Gastroesophageal sphincter (tissue), 4 donors: ENCODE data around the gene PDE12. TPM values are rescaled to one million over a fixed set of nuclear protein-coding genes. Genes with fewer than 3 reads are reported as not detected.
"Not testable (repeated sequence)": the region's sequence is repeated elsewhere in the genome, so short reads cannot be mapped to it uniquely, and the experiment has no call there.

ENCODE experiments used
- ATAC-seq: fragments of 150-250 bp; one replicate; pipeline ENCODE4 v1.9.1; 2016; ENCODE audit warnings: mild to moderate bottlenecking, moderate library complexity
- H3K27ac ChIP-seq, 4 donors: fragments of 200-600 bp; sonication (generic) in 3 of 4; 1 replicate in 3 of 4; 2 replicates in 1 of 4; pipeline ENCODE4 v1.5.1; 2016 to 2019
- H3K27me3 ChIP-seq: fragments of 200-600 bp; sonication (generic); one replicate; pipeline ENCODE4 v1.5.1; 2019
- H3K36me3 ChIP-seq, 2 donors: fragments of 200-600 bp; sonication (generic); one replicate each; pipeline ENCODE4 v1.5.1; 2019; ENCODE audit warnings: control low read depth in 1 of 2
- H3K4me1 ChIP-seq, 3 donors: fragments of 200-600 bp; sonication (generic); 1 replicate in 2 of 3; 2 replicates in 1 of 3; pipeline ENCODE4 v1.5.1; 2016 to 2019; ENCODE audit warnings: control low read depth in 2 of 3
- H3K4me3 ChIP-seq, 2 donors: fragments of 200-600 bp; sonication (generic); one replicate each; pipeline ENCODE4 v1.5.1; 2019; ENCODE audit warnings: mild to moderate bottlenecking in 1 of 2, moderate library complexity in 1 of 2
- H3K9me3 ChIP-seq, 3 donors: fragments of 200-600 bp; sonication (generic); one replicate each; pipeline ENCODE4 v1.5.1; 2017 to 2019; ENCODE audit warnings: control low read depth in 2 of 3
- CTCF ChIP-seq, 4 experiments: fragments of 200-600 bp in 2 of 4; fragments of 450-650 bp in 2 of 4; sonication (generic) in 1 of 4; IDR thresholded peaks; one replicate each; pipeline ENCODE4 v1.5.1; 2017 to 2019; ENCODE audit warnings: antibody characterized with exemption in 4 of 4, mild to moderate bottlenecking in 2 of 4, moderate library complexity in 2 of 4
- EP300 ChIP-seq: sonication (generic); formaldehyde crosslinking; IDR thresholded peaks from one replicate; pipeline ENCODE4 v1.6.1; 2017; ENCODE audit warnings: antibody characterized with exemption, mild to moderate bottlenecking
- POLR2A ChIP-seq, 2 donors: fragments of 450-650 bp; IDR thresholded peaks; one replicate each; pipeline ENCODE4 v1.6.1; 2017; ENCODE audit warnings: antibody characterized with exemption in 2 of 2, mild to moderate bottlenecking in 2 of 2, moderate library complexity in 1 of 2
- POLR2AphosphoS5 ChIP-seq: sonication (generic); formaldehyde crosslinking; IDR thresholded peaks from one replicate; pipeline ENCODE4 v1.6.1; 2017; ENCODE audit warnings: antibody characterized with exemption
- WGBS, 2 donors: methylation state at CpG; one replicate each; pipeline ENCODE4 v1.1.5; 2018; ENCODE audit warnings: low coverage in 1 of 2; 5-methylcytosine and 5-hydroxymethylcytosine counted together
- small RNA-seq, 4 donors: library from RNA; depleted of rRNA; stranded (forward); fragments of <200 nt; gene quantifications; one replicate each; pipeline ENCODE3, GENCODE V24; 2016
- total RNA-seq, 4 donors: library from RNA; depleted of rRNA; stranded (reverse); fragments of >200 nt; gene quantifications; one replicate each; pipeline ENCODE4 v1.1.0, GENCODE V29; 2016

Gene PDE12
- total RNA-seq, 4 donors from 2014 or later: 16.0 to 29.9 (median 21.7) TPM

- Histone ChIP-seq H3K4me1 (peaks cover 0 to 22% (median 11%) of the 10 kb centered on the region in 3 donors), H3K9me3 (no peaks in the 10 kb centered on the region), H3K4me3 (no peak overlapping the region), H3K36me3 (peaks cover 0 to 17% of the 10 kb centered on the region in 2 donors), H3K27me3 (no peaks in the 10 kb centered on the region), H3K27ac (no peak overlapping the region)
- ATAC-seq: no peak
- no peak for TF ChIP-seq POLR2A (IDR thresholded peaks at IDR 0.05)
- no peak for TF ChIP-seq EP300
- TF ChIP-seq POLR2AphosphoS5: no peak
- TF ChIP-seq CTCF (IDR thresholded peaks at IDR 0.05): no peak
- WGBS, 2 donors: 94 to 100% methylated on average over 1 to 2 of the region's 2 CpGs
Measured at GRCh38 chr3:57600195-57600594, 44.1 kb downstream of the PDE12 start.

- Histone ChIP-seq H3K36me3 (peaks cover 0 to 26% of the 10 kb centered on the region in 2 donors), H3K4me3 (no peak overlapping the region), H3K4me1 (no peaks in the 10 kb centered on the region), H3K9me3 (no peaks in the 10 kb centered on the region), H3K27me3 (no peaks in the 10 kb centered on the region), H3K27ac (no peak overlapping the region)
- TF ChIP-seq POLR2AphosphoS5: no peak
- no peak for TF ChIP-seq POLR2A (IDR thresholded peaks at IDR 0.05)
- no peak for TF ChIP-seq EP300
- no peak for TF ChIP-seq CTCF (IDR thresholded peaks at IDR 0.05)
- WGBS, 2 donors: 59 to 93% methylated on average over 2 of the region's 2 CpGs
- ATAC-seq: no peak
Measured at GRCh38 chr3:57604971-57605370, 48.9 kb downstream of the PDE12 start.

DNA sequence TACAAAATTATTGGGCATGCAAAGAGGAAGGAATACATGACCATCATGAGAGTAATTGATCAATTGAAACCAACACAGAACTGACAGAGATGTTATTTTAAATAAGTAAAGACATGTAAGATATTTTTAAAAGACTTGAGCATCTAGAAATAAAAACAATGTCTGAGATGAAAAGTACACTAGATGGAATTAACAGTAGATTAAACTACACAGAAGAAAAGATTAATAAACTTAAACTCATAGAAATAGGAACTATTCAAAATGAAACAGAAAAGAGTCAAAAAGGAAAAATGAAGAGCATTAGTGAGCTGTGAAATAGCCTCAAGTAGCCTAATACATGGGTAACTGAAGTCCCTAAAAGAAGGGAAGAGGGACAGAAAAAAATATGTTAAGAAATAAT lies 49.6 kb downstream of the PDE12 start:
- Histone ChIP-seq H3K27ac (no peak overlapping the region), H3K36me3 (peaks cover 0 to 26% of the 10 kb centered on the region in 2 donors), H3K27me3 (no peaks in the 10 kb centered on the region), H3K4me1 (no peaks in the 10 kb centered on the region), H3K4me3 (no peak overlapping the region), H3K9me3 (no peaks in the 10 kb centered on the region)
- ATAC-seq: no peak
- TF ChIP-seq EP300 (no peak), POLR2A (IDR thresholded peaks at IDR 0.05) (no peak), POLR2AphosphoS5 (no peak), CTCF (IDR thresholded peaks at IDR 0.05) (no peak)

GRCh38 chr3:57611870-57612269 lies 55.8 kb downstream of the PDE12 start:
- H3K4me1 ChIP-seq, H3K27ac ChIP-seq, ATAC-seq, H3K4me3 ChIP-seq, H3K27me3 ChIP-seq, H3K9me3 ChIP-seq: not testable (repeated sequence)
- peaks cover 0 to 13% of the 10 kb centered on the region in 2 donors for H3K36me3 ChIP-seq
- 94 to 95% methylated on average over 4 of the region's 5 CpGs for whole genome bisulfite sequencing, 2 donors

DNA sequence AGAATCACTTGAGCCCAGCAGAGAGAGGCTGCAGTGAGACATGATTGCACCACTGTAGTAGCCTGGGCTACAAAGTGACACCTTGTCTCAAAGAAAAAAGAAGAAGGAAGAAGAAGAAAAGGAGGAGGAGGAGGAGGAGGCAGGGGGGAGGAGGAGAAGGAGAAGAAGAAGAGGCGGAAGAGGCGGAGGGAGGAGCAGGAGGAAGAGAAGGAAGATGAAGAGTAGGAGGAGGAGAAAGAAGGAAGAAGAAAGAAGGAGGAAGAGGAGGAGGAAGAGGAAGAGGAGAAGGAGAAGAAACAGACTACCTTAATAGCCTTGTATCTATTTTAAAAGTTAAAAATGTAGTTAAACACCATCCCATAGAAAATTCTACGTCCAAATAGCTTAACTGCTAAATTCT lies 60.2 kb downstream of the PDE12 start:
- no peak overlapping the region for H3K4me3 ChIP-seq
- H3K9me3 ChIP-seq: no peaks in the 10 kb centered on the region
- 62 to 86% methylated on average over 2 to 3 of the region's 3 CpGs for WGBS, 2 donors
- ATAC-seq: no peak
- H3K4me1 ChIP-seq: no peaks in the 10 kb centered on the region
- TF ChIP-seq EP300 (no peak), POLR2A (IDR thresholded peaks at IDR 0.05) (no peak), POLR2AphosphoS5 (no peak), CTCF (IDR thresholded peaks at IDR 0.05) (no peak)
- H3K27me3 ChIP-seq: no peaks in the 10 kb centered on the region
- peaks cover 0 to 27% of the 10 kb centered on the region in 2 donors for H3K36me3 ChIP-seq
- no peak overlapping the region for H3K27ac ChIP-seq

Small RNA genes lying within 50 kb of the gene (small RNA-seq; reads per million reads assigned to genes)
- gene RNU6-108P: 0 reads per million in 4 donors
- 0 reads per million in 4 donors for gene RNU6-1181P
- 0 reads per million in 4 donors for gene RNU6-483P

Other genes with a start within 250 kb of the PDE12 start
- under 1 TPM in 1 of 4 donors, not detected in 3; 0.27 TPM for gene DNAH12, start 11.9 kb upstream of the PDE12 start, total RNA-seq
- gene ARF4, start 41.1 kb downstream of the PDE12 start, total RNA-seq: 100 to 1,000 TPM in 2 of 4 donors, 10 to 100 TPM in 2; 83.4 to 111 (median 99.6) TPM
- 10 to 100 TPM; 25.8 to 56.0 (median 47.2) TPM for gene DENND6A, start 136.8 kb downstream of the PDE12 start, total RNA-seq
- gene SLMAP, start 200.0 kb downstream of the PDE12 start, total RNA-seq: 100 to 1,000 TPM; 462 to 594 (median 531) TPM